NCI-H187 treated with DMSO at 0.1 percent for 48 hours (cell line): ENCODE results near the gene METAP1.
A peak's percentile ranks its signal among the peaks of the same experiment; 100 is the strongest.
"Not testable (repeated sequence)": the region's sequence is repeated elsewhere in the genome, so short reads cannot be mapped to it uniquely, and the experiment has no call there.

Experiments used
- DNase-seq: peaks from one replicate; lab custom pipeline; 2025; lab: John Stamatoyannopoulos, UW

Gene METAP1

DNA sequence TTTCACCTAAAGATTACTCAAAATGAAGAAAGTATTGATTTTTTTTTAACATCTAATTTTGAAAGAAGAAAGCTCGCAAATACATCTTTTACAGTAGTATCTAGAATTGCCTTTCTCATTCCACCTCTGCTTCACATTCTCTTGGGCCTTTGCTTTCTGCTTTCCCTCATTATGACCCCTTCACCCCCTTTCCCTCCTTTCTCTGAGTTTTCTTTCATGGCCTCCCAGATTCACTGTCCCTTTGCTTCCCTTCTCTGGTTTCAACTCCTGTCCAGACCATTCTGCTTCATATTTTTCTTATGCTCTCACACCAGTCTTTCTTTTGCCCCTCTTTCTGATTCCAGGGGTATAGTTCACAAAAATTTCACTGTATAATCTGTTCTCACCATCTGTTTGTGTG is 64.0 kb downstream of the METAP1 start:
- DNase-seq: no peak

DNA sequence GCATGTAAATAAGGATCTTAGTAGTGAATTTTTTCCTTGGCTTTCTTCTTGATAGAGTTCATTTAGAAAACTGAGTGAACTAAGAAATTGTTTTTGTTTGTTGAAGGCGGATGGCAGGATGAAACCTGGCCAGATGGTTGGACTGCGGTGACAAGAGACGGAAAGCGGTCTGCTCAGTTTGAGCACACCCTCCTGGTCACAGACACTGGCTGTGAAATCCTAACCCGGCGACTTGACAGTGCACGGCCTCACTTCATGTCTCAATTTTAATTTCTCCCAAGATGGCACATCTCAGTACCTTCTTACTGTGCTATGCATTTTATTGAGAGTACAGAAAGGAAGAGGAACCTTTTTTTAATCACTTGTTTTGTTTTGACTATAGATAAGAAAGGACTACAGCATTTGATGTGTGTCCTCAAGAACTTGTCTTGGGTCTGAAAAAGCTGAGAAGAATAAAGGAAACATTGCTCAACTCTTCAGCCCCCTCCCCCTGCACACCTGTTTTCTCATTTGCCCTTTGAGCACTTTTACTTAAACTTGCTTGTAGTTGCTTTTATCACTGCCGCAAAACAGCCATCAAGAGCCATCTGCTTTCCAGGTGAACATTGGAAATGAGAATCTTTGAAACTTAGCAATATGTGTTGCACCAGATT is 65.7 kb downstream of the METAP1 start:
- no peak for DNase-seq

DNA sequence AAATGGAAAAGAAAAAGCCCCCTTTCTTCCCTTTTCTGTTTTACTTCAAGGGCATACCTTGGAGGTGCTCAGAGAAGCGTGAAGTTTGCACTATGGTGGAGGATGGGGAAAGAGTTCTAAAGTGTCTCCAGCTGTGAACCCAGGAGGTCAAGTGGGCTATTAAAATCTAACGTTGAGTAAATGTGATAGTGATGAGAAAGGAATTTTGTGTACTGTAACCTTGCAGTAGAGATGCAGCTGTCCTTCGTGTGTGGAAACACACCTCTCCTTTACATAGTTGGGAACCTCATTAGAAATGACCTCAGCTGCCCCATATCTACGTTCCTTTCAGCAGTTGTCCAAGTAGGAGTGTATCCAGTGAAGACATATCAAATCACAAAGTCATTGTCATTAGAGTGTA is 66.6 kb downstream of the METAP1 start:
- DNase-seq: peak; percentile 37

DNA sequence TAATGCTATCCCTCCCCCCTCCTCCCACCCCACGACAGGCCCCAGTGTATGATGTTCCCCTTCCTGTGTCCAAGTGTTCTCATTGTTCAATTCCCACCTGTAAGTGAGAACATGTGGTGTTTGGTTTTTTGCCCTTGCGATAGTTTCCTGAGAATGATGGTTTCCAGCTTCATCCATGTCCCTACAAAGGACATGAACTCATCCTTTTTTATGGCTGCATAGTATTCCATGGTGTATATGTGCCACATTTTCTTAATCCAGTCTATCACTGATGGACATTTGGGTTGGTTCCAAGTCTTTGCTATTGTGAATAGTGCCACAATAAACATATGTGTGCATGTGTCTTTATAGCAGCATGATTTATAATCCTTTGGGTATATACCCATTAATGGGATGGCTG is 70.0 kb downstream of the METAP1 start:
- not testable (repeated sequence) for DNase-seq

DNA sequence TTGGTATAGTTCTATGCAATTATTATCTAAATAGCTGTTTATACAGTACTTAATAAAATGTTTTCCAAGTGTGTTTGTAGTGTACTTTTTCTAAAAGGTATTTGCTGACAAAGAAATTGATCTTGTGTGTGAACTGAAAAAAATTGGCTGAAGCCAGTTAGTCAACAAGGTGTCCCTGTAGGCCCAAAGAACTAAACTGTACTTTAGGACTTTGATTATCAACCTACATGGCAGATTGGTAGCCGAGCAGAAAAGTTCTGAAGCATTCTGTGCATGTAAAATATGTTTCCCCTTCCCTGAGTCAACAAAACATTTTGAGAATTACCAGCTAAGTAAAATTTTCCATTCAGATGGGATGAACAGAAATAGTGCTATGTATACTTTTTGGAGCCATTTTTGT is 72.1 kb downstream of the METAP1 start:
- no peak for DNase-seq

DNA sequence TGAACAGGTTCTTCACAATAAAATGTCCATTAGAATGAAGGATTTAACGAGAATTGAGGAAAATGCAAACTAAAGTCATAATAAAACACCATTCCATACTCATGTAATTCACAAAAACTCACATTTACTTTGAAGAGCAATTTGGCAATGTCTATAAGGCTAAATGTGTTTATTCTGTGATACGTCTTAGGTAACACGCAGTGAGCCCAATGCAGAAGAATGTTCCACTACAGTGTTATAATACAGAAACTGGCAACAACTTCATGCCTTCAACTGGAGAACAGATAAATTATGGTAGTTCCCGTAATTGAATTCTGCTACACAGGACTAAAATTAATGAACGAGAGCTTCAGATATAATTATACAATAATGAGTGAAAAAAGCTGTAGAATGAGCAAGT is 75.6 kb downstream of the METAP1 start:
- DNase-seq: no peak

DNA sequence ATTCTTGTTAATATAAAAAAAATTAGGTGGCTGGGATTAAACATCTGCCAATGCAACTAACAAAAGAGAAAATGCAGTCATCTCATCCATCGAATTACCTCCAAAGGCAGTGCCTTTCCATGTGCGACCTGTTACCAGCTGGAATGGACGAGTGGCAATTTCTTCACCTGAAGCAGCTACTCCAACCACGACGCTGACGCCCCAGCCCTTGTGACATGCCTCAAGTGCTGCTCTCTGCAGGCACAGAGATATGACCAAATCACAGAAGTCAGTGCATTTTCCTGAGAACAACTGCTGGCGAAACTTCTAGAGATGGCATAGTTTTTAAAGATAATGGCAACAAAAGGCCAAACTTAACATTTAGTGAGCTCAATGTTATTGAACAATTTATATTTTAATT is 79.3 kb downstream of the METAP1 start:
- no peak for DNase-seq

DNA sequence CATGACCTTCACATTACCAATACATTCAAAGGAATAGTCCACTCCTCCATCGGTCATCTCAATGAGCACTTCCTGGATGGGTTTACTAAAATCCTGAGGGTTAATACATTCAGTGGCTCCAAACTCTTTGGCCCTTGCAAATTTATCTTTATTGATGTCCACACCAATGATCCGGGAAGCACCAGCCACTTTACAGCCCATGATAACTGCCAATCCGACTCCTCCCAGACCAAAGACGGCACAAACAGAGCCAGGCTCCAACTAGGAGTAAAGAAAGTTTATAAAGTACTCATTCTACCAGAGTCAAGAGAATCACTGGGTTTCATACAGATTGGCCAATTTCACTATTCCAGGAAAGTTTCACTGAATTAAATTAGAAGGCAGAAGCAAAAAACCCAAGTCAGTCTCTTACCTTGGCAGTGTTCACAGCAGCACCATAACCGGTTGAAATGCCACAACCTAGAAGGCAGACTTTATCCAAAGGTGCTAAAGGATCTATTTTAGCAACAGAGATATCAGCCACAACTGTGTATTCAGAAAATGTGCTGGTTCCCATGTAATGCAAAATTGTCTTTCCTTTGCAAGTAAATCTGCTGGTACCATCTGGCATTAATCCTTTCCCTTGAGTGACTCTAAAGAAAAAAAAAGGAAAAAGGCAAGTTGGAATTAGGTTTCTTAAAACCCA is 80.9 kb downstream of the METAP1 start:
- no peak for DNase-seq

DNA sequence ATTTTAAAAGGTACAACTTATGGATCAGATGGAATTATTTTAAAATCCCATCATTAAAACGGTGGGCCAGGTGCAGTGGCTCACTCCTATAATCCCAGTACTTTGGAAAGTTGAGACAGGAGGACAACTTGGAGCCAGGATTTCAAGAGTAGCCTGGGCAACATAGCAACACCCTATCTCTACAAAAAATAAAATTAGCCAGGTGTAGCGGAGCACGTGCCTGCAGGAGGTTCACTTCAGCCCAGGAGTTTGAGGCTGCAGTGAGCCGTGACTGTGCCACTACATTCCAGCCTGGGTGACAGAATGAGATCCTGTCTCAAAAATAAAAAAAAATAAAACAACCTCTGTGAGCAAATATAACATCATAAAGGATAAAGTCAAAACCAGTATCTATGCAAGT is 81.7 kb downstream of the METAP1 start:
- no peak for DNase-seq

DNA sequence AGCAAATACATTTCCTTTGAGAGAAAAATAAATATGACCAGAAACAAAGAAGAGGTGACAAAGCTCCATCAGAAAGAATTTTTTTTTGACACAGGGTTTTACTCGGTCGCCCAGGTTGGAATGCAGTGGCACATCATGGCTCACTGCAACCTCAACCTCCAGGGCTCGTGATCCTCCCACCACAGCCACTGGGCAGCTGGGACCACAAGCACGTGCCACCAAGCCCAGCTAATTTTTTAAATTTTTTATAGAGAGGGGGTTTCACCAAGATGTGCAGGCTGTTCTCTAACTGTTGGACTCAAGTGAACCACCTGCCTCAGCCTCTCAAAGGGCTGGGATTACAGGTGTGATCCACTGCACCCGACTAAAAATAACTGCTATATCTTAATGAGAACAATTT is 82.8 kb downstream of the METAP1 start:
- no peak for DNase-seq

DNA sequence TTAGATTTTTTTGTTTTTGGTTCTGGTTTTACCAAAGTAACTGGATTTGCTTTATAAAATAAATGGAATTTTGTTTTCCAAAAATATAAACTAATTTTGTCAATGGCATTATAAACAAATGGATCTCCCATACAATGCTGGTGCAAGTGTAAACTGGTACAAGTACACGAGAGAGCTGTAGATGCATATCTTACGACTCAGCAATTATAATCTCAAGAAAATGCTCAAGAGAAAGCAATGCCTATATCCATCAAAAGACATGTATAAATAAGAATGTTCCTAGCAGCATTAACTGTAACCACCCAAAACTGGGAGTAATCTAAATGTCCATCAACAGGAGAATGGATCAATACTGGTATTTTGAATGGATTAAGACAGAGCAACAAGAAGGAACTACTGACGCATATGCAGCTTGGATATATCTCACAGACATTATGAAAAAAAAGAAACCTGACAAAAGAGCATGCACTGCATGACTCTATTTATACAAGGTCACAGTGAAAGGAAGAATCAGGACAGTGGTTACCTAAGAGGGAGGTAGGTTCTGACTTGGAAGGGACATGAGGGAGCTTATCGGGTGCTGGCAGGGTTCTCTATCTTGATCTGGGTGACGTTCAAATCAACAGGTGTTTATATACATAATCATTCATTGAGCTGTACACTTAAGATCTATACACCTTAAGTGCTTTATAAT is 83.6 kb downstream of the METAP1 start:
- no peak for DNase-seq

DNA sequence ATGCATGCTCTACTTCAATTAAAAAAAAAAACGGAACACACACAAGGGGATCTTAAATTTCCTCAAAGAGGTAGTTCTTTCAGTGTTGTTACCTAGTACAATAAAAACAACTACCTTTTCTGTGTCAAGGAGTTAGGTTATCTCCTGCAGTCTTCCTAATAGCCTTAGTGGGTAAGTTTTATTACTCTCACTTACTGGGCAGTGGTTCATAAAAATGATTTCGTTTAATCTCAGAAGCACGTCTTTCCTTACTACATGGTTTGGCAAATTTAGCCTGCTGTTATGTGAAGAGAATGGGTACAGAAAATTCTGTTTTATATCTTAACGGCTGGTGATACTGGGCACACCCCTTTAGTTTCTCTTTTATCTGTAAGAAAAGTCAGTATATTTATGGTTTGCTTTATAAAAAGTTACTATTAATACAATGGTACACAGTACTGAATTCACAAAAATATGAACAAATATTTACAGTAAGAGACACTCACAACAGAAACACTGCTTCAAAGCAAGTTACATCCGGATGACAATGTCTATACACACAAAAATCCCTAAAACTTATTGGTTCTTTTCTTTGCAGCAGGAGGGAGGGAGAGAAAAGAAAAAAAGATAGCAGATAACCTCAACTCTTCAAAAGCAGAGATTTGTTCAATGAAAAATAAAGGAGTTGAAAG is 84.2 kb downstream of the METAP1 start:
- DNase-seq: no peak

DNA sequence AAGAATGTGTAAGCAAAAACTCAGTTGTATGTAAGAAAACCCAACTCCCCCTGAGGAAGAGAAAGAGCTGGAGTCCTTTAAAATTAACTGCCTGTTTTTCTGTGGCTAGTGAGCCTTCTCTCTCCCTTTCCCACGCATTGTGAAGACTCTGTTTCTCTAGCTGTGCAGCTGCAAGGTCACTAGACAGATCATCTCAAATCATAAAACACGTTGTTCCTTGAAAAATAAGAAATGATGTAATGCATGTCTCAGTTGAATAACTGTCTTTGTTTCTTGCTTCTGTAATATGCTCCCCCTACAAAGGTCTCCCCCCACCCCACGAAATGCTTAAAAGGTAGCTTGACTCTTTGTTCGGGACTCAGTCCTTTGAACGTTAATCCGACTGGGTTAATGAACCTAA is 85.3 kb downstream of the METAP1 start:
- DNase-seq: not testable (repeated sequence)

DNA sequence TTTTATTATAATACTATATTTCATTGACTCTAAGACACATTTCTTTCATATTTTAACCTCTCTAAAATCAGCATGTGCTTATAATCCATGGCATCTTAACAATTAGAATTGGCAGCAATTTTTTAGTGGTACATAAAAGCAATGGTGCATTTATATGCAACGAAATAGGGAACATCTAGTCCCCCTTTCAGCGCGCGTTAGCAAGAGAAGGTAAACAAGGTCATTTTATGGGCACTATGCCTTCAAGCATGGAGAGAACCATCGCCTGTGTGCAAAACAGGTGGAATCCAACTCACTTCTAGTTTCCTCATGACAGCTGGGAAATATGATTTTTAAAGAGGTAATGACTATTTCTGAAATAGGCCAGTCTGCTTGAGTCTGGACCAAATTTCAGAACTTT is 86.7 kb downstream of the METAP1 start:
- DNase-seq: no peak

DNA sequence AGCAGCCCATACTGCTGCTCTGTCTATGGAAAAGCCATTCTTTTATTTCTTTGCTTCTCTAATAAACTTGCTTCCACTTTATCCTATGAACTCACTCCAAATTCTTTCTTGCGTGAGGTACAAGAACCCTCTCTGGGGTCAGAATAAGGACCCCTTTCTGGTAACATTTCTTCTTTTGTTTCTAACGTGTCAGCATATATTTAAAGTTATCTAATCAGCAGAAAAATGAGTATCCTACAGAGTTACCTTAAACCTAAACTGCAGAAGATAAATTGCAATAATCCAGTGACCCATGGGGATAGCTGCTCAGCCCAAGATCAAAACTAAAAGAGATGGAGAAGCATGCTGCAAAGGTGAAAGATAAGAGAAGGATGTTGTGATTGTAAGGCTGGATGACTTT is 89.1 kb downstream of the METAP1 start:
- DNase-seq: no peak

DNA sequence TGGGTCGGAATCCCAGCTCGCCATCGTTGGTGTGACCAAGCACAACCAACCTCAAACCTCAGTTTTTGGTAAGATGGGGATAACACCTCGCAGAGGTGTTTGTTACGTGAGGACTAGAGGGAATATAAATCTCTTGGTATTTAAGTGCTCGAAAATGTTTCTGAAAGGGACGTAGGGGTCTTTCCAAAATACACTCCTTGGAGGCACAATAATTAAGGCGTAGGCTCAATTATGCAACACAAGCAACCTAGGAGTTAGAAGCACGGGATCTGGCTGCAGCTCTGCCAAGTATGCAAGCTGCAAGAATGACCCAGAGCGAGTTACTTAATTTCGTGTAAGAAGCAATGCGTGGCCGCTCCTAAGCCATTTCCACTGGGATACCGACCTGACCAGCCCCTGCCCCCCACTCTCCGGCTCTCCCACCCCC is 92.5 kb downstream of the METAP1 start:
- no peak for DNase-seq

DNA sequence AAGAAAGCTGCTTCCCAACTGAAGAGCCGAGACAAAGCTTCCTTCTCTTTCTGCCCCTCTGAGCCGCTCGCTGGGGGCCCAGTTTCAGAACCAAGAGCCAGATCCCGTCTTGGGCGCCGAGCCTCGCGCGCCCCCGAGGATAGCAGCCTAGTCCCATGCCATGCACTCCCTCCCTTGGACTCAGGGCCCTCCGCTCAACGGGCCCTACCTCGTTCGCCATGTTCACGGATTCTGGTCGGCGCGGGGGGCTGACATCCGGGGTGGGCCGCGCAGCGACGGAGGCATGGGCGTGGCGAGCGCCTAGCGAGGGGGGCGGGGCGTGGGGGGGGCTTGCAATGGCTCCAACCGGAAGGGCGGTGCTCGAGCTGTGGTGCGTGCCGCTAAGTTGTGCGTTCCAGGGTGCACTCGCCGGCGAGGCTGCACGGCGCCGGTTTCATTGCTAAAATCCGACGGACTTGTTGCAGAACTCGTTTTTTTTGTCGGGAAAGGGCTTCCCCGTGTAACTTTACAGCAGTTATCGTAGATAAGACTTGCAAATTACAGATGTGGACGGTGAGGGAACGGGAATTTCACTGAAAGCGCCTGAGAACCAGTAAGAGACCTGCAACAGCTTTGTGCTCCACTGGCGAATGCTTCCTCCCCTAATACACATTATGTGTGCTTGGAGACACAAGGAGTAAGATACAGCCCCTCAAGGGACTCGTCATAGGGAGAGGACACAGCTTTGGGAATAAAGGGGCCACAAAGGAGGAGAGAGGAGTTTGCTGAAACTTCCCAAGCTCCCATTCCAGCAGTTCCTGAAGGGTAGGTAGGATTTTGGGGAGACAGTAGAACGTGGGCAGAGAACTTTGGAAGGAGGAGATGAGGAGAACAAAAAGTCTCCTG is 93.2 kb downstream of the METAP1 start, which contains the start of gene ADH5:
Gene ADH5 (minus strand): TSS at position 308 of the 885 bp plus-strand sequence. CDS start 88 bp downstream, at position 220.
- DNase-seq: peak; percentile 14

DNA sequence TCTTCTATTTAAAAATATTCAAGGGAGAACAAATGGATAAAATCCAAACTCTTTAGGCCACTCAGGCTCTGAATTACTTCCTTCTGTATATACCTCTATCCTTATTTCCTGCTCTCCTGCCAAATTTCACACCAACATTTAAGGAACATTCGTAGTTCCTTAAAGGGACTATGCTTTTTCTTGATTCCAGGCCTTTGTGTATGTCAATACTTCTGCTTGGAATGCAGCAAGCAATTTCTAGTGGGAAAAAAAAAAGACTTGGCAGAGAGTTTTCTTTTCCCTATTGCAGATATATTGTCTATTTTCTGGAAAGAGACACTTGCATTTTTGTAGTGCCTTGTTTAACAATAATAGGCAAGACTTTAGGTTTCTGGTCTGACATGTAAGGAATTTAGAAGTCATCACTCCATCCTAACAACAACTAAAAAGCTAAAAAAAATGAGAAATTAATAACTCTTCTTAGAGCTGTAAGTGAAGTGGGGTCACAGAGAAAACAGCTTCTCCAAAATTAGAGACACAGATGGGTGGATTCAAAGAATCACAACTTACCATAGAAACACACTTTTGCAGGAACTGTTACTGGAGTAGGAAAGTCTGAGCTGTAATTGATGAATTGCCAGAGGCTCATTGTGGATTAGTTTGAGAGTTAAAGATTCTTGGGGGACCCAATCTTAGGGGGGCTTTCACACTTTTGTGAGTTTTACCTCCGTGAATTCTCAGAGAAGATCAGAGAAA is 95.1 kb downstream of the METAP1 start:
- DNase-seq: no peak

DNA sequence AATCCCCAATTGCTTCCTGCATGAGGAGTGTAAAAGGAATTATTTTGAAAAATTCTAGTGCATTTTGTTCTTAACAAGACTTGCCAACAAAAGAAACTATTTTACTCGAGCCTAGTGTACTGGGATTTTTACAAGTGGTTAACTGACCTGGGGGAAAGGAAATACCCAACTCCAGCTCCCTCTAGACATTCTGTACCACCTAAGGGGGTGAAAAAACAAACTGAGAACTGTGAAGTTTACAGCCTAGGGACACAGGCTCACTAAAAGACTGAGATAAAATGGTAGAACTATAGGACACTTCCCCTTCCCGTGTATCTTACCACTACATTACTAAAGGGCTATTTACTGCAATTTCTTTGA is 95.7 kb downstream of the METAP1 start:
- DNase-seq: no peak

DNA sequence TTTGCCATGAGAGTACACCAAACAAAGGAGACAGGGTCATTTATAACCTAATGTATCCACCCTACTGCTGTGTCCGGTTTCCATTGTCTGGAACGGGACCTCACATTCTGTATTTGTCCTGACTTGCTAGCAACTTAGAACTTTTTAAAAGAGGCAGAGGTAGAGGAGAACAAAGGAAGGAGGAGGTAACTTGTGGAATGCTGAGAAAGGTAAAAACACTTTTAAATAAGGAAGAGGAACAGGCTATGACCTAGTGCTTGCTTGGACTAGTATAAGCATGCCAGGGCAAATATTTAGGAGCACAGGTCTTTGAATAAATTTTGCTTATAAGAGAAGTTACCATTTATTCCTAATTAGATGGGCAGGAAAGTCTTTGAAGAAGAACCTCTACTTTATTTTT is 96.3 kb downstream of the METAP1 start:
- DNase-seq: not testable (repeated sequence)

DNA sequence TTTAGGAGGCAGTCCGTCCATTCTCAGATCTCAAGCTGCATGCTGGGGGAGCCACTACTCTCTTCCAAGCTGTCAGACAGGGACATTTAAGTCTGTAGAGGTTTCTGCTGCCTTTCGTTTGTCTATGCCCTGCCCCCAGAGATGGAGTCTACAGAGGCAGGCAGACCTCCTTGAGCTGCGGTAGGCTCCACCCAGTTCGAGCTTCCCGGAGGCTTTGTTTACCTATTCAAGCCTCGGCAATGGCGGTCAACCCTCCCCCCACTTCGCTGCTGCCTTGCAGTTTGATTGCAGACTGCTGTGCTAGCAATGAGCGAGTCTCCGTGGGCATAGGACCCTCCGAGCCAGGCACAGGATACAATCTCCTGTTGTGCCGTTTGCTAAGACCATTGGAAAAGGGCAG is 103.8 kb downstream of the METAP1 start:
- no peak for DNase-seq
